PFSK-1 (cell line): ENCODE results near the gene SAC3D1.

Source experiments
- FOXP2 ChIP-seq: optimal IDR thresholded peaks from 2 replicates; pipeline ENCODE3; 2011; ENCODE audit warnings: borderline replicate concordance, control low read depth, inconsistent platforms; ENCODE audit not compliant: insufficient read depth; ENCODE audit errors: extremely low read length, extremely low read depth
- POLR2AphosphoS5 ChIP-seq: IDR thresholded peaks from 2 replicates; pipeline ENCODE4 v1.6.1; 2012; ENCODE audit warnings: low read depth, mild to moderate bottlenecking, control low read depth, low read length, moderate library complexity
- SIN3A ChIP-seq: IDR thresholded peaks from 2 replicates; pipeline ENCODE4 v1.6.1; 2012; ENCODE audit warnings: mild to moderate bottlenecking, low read length, moderate library complexity, borderline replicate concordance; ENCODE audit not compliant: insufficient read depth
- TAF1 ChIP-seq: IDR thresholded peaks from 2 replicates; pipeline ENCODE4 v1.6.1; 2012; ENCODE audit warnings: low read length, control low read depth, borderline replicate concordance; ENCODE audit not compliant: insufficient read depth
- TF ChIP-seq, protein P1 (sequence below), 2 experiments: IDR thresholded peaks; 2 replicates each; pipeline versions ENCODE4 v1.6.1 to v1.8.0; 2011 to 2012; ENCODE audit warnings: low read depth in 2 of 2, low read length in 2 of 2, control low read depth in 1 of 2, inconsistent platforms in 1 of 2, mild to moderate bottlenecking in 1 of 2, moderate library complexity in 1 of 2; ENCODE audit not compliant: insufficient read depth in 1 of 2

The SAC3D1 gene

DNA sequence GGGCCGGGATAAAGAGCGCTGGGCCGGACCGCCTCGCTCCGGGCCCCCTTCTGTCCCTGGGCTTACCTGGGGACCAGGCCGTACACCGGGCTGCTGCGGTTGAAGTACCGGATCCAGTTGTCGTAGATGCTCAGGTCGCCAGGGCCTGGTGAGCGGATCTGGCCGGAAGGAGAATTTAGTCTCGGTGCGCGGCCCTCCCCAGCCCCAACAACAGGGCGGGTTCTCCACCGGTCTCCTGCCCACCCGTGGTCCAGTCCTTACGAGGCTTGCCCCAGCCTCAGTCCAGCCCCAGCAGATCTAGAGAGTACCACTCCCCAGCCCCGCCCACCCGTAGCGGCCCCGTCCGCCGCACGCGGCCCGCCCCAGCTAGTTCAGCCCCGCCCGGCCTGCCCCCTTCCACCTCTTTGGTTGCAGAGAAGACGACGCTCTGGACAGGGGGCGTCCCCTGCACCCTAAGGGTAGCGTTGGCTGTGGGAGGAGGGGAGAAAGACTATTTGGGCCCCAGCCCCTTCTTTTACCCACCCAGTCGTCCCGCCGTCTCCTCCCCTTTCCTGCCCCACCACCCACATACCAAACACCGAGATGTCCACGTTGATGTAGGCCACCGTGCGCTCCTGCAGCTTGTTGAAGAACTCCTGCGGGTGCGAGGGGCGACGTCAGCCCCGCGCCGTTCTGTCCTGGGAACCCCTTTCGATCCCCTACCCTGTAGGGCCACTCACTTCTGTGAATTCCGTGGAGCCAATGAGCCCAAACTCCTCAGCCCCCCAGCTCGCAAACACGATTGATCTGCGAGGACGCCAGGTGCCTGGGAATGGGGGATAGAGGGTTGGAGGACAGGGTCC lies 6.8 kb downstream of the SAC3D1 start:
- TF ChIP-seq, protein P1, sequence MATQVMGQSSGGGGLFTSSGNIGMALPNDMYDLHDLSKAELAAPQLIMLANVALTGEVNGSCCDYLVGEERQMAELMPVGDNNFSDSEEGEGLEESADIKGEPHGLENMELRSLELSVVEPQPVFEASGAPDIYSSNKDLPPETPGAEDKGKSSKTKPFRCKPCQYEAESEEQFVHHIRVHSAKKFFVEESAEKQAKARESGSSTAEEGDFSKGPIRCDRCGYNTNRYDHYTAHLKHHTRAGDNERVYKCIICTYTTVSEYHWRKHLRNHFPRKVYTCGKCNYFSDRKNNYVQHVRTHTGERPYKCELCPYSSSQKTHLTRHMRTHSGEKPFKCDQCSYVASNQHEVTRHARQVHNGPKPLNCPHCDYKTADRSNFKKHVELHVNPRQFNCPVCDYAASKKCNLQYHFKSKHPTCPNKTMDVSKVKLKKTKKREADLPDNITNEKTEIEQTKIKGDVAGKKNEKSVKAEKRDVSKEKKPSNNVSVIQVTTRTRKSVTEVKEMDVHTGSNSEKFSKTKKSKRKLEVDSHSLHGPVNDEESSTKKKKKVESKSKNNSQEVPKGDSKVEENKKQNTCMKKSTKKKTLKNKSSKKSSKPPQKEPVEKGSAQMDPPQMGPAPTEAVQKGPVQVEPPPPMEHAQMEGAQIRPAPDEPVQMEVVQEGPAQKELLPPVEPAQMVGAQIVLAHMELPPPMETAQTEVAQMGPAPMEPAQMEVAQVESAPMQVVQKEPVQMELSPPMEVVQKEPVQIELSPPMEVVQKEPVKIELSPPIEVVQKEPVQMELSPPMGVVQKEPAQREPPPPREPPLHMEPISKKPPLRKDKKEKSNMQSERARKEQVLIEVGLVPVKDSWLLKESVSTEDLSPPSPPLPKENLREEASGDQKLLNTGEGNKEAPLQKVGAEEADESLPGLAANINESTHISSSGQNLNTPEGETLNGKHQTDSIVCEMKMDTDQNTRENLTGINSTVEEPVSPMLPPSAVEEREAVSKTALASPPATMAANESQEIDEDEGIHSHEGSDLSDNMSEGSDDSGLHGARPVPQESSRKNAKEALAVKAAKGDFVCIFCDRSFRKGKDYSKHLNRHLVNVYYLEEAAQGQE (IDR thresholded peaks at IDR 0.05; ENCODE audit: insufficient read depth in 1 of 2, low read depth in 2 of 2, low read length in 2 of 2), result no peak
- TF ChIP-seq POLR2AphosphoS5 (no peak), FOXP2 (no peak), TAF1 (no peak), SIN3A (no peak)

GRCh38 chr11:65051398-65051858 lies 10.4 kb downstream of the SAC3D1 start:
- TF ChIP-seq SIN3A (no peak), TAF1 (no peak), POLR2AphosphoS5 (no peak), FOXP2 (no peak)
- TF ChIP-seq, protein P1 (IDR thresholded peaks at IDR 0.05; ENCODE audit: insufficient read depth in 1 of 2, low read depth in 2 of 2, low read length in 2 of 2), result no peak

- TF ChIP-seq, protein P1 (IDR thresholded peaks at IDR 0.05; ENCODE audit: insufficient read depth in 1 of 2, low read depth in 2 of 2, low read length in 2 of 2), result no peak
- TF ChIP-seq TAF1 (no peak), SIN3A (no peak), FOXP2 (no peak), POLR2AphosphoS5 (no peak)
These were observed 13.0 kb downstream of the SAC3D1 start for GRCh38 chr11:65053827-65054508.

DNA sequence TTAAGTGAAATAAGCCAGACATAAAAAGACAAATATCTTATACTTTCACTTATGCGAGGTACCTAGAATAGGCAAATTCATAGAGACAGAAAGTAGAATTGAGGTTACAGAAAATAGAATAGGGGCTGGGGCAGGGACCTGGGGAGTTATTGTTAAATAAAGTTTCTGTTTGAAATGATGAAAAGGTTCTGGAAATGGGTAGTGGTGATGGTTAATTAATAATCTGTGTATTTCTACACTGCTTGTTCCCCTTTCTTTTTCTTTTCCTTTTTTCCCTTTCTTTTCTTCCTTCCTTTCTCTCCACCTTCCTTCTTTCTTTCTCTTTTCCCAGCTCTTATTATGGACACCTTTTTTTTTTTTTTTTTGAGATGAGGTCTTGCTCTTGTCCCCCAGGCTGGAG lies 14.5 kb downstream of the SAC3D1 start:
- TF ChIP-seq SIN3A, result no peak
- no peak for TF ChIP-seq POLR2AphosphoS5
- TF ChIP-seq TAF1, result no peak
- TF ChIP-seq, protein P1 (IDR thresholded peaks at IDR 0.05; ENCODE audit: insufficient read depth in 1 of 2, low read depth in 2 of 2, low read length in 2 of 2), result no peak
- TF ChIP-seq FOXP2, result no peak
